Ecto neural progenitor cell (in vitro differentiated cells): ENCODE measurements around the gene PCDHA2.
"Not testable (repeated sequence)": the region's sequence is repeated elsewhere in the genome, so short reads cannot be mapped to it uniquely, and the experiment has no call there.

Experiments used
- DNase-seq: peaks from one replicate; pipeline ENCODE4 v3.0.0-alpha.2; 2018; ENCODE audit warnings: low spot score

The PCDHA2 gene

GRCh38 chr5:140821375-140822280, 27.0 kb downstream of the PCDHA2 start, which contains the start of gene PCDHA5:
TSS of gene PCDHA5 (plus strand) at chr5:140821613.
- no peak for DNase-seq

GRCh38 chr5:140822281-140822629, 27.6 kb downstream of the PCDHA2 start:
- no peak for DNase-seq

- DNase-seq = not testable (repeated sequence)
Observed at GRCh38 chr5:140822969-140823368, 28.3 kb downstream of the PCDHA2 start.

DNA sequence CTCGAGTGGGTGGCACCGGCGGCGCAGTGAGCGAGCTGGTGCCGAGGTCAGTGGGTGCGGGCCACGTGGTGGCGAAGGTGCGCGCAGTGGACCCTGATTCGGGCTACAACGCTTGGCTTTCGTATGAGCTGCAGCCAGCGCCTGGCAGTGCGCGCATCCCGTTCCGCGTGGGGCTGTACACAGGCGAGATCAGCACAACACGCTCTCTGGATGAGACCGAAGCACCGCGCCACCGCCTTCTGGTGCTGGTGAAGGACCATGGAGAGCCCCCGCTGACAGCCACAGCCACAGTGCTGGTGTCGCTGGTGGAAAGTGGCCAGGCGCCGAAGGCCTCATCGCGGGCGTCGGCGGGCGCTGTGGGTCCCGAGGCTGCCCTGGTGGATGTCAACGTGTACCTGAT, 28.8 kb downstream of the PCDHA2 start:
- DNase-seq = no peak

DNA sequence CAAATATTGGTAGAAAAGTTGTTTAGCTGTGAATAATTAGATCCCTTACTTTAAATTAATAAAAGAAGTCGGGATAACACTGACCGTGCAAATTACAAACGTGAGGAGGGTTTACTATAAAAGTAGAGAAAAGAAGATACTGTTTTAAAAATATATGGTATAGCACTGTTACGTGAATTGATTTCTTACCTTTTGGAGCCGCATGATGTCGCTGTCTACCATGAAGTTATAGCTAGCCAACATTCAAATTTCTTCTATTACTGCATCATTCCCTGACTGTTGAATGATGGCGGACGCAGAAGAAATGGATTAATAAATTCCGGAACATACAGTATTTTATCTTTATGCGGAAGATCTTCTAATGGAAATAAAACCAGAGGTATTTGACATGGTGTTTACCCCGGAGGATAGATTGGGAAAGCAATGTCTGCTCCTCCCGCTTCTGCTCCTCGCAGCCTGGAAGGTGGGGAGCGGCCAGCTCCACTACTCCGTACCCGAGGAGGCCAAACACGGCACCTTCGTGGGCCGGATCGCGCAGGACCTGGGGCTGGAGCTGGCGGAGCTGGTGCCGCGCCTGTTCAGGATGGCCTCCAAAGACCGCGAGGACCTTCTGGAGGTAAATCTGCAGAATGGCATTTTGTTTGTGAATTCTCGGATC, 33.2 kb downstream of the PCDHA2 start, which contains the start of gene PCDHA6:
Gene PCDHA6, plus strand, starts transcription at position 257 of the 658 bp plus-strand sequence. Its CDS starts 132 bp downstream, at position 389.
- no peak for DNase-seq

GRCh38 chr5:140828362-140828737, 33.7 kb downstream of the PCDHA2 start:
- DNase-seq = no peak

GRCh38 chr5:140829511-140830501, 35.2 kb downstream of the PCDHA2 start:
- DNase-seq = not testable (repeated sequence)

DNA sequence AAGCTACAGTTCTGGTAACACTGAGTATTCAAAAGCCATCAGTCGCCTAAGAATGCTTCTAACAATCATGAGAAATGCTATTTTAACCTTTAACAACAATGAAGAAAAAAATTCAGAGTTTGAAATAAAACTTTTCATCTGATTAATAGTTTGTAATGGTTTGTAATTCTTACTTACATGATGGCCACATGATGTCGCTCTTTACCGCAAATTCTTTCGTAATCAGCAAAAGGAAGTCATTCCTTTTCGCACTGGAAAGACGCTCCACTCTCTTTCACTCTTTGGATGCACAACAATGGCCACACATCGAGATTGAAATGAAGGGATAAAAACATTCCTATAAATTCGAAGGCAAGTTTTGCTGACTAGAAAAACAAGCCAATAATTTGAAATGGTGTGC, 39.3 kb downstream of the PCDHA2 start, which contains the start of gene PCDHA7:
Gene PCDHA7, plus strand, starts transcription at position 277 of the 400 bp plus-strand sequence. Its CDS starts 115 bp downstream, at position 392.
- DNase-seq = no peak

- DNase-seq = not testable (repeated sequence)
Observed at GRCh38 chr5:140834439-140835008, 39.9 kb downstream of the PCDHA2 start.

DNA sequence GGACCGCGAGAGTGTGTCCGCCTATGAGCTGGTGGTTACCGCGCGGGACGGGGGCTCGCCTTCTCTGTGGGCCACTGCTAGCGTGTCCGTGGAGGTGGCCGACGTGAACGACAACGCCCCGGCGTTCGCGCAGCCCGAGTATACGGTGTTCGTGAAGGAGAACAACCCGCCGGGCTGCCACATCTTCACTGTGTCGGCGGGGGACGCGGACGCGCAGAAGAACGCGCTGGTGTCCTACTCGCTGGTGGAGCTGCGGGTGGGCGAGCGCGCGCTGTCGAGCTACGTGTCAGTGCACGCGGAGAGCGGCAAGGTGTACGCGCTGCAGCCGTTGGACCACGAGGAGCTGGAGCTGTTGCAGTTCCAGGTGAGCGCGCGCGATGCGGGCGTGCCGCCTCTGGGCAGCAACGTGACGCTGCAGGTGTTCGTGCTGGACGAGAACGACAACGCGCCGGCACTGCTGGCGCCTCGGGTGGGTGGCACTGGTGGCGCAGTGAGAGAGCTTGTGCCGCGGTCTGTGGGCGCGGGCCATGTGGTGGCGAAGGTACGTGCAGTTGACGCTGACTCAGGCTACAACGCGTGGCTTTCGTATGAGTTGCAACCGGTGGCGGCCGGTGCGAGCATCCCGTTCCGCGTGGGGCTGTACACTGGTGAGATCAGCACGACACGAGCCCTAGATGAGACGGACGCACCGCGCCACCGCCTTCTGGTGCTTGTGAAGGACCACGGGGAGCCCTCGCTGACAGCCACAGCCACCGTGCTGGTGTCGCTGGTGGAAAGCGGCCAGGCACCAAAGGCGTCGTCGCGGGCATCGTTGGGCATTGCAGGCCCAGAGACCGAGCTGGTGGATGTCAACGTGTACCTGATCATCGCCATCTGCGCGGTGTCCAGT, 41.2 kb downstream of the PCDHA2 start:
- DNase-seq = no peak

- no peak for DNase-seq
Observed at GRCh38 chr5:140840978-140841962, 46.6 kb downstream of the PCDHA2 start, which contains the start of gene PCDHA8. TSS of gene PCDHA8 (plus strand) at chr5:140841187. CDS start at chr5:140841322, 135 bp downstream.

DNA sequence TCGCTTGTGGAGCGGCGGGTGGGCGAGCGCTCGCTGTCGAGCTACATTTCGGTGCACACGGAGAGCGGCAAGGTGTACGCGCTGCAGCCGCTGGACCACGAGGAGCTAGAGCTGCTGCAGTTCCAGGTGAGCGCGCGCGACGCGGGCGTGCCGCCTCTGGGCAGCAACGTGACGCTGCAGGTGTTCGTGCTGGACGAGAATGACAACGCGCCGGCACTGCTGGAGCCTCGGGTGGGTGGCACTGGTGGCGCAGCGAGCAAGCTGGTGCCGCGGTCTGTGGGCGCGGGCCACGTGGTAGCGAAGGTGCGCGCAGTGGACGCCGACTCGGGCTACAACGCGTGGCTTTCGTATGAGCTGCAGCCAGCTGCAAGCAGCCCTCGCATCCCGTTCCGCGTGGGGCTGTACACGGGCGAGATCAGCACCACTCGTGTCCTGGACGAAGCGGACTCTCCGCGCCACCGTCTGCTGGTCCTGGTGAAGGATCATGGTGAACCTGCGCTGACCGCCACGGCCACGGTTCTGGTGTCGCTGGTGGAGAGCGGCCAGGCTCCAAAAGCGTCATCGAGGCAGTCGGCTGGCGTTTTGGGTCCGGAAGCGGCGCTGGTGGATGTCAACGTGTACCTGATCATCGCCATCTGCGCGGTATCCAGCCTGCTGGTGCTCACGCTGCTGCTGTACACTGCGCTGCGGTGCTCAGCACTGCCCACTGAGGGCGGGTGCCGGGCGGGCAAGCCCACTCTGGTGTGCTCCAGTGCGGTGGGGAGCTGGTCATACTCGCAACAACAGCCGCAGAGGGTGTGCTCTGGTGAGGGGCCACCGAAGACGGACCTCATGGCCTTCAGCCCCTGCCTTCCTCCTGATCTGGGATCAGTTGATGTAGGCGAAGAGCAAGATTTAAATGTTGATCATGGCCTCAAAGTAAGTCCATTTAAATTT, 48.4 kb downstream of the PCDHA2 start:
- no peak for DNase-seq
